OCI-M1 (cell line): ENCODE data around the gene DIAPH2.

Experiments
- DNase-seq: peaks from one replicate; lab custom pipeline; 2025; lab: John Stamatoyannopoulos, UW

DIAPH2 gene

DNA sequence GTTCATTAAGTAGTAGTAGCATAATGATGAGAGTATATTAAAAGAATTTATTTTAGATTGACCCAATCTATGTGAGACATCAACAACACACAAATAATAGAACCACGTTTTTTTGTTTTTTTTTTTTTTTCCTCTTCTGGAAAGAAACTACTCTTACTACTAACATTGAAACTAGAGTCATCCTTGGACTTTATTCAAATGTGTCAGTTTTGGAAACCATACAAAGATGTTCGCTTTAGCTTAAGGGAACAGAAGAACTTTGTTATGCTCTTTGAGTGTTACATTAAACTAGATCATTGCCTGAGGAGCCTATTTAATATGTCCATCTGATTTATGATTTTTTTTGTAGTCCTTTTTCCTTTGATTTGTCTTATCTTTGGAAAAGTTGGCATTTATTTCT is 365.8 kb downstream of the DIAPH2 start:
- DNase-seq: no peak

DNA sequence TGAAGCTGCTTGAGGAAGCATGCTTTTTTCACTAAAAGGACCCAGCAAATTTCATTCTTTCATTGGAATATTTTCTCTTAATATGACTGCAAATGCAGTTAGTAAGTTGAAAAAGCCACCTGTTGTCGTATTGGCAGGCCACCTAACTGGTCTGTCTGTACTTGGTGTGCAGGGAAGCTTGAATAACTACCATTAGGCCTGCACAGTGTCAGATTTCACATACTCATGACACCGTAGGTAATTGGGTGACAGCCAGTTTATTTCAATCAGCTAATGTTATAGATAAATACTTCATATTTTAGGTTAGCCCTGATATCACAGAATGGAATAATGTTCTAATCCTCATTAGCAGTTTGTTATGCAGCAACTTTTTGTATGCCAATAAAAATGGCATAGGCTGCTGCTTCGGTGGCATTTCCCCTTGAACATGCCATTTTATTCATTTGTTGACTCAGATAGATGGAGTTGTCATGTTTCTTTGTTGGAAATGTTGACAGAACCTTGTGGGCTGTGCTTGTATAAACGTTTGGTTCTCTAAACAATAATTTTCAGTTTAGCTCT is 372.8 kb downstream of the DIAPH2 start:
- no peak for DNase-seq

DNA sequence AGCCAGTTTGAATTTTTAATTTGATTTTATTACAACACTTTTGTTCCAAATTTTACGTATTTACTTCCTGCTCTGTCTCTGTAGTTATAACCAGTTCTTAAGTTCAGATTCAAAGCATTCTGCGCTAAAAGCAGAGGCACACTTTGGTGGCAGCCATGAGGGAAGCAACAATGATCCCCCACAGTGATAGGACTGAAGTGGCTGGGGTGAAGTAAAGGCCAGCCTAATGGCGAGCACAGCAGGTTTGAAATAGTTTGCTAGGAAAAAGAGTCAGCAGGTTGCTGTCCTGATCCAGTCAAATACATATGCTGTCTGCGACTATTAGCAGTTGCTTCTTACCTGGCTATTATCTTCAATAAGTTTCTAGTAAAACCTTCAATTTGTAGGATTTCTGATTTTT is 375.4 kb downstream of the DIAPH2 start:
- no peak for DNase-seq

DNA sequence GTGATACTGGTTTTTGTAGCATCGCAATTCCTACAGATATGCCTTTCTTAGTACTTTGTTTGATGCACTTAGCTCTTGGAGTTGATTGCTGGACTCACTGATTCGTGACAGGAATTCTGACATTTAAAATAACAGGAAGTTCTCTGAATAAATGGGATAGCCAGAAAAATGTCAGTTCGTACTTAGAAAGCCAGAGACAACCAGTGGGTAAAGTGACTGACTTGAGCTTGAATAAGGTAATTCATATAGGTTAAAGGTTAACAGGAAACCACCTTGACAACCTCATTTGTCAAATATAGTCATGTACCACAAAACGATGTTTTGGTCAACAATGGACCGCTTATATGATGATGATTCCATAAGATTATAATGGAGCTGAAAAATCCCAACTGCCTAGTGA is 380.4 kb downstream of the DIAPH2 start:
- DNase-seq: no peak

DNA sequence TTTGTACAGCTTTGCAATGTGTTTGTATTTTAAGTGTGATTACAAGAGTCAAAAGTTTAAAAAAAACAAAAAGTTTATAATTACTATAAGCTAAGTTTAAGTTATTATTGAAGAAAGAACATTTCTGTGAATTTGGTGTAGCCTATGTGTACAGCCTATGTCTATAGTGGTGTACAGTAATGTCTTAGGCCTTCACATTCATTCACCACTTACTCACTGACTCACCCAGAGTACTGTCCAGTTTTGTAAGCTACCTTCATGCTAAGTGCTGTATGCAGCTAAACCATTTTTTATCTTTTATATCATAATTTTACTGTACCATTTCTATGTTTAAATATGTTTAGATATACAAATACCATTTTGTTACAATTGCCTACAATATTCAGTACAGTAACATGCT is 381.3 kb downstream of the DIAPH2 start:
- DNase-seq: no peak

DNA sequence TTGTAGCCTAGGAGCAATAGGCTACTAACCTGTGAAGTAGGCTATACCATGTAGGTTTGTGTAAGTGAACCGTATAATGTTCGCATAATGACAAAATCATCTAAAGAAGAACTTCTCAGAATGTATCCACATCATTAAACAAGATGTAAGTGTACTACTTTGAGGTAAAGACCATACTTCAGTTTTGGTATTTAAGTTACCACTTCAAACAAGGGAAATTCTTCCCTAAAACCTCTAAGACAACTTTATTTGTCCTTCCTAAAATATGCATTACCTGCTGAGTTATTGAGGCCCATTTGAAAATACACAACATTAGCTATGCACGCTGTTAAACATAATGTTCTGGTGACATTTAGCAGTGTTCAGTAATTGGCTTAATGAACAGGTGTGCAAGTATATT is 381.7 kb downstream of the DIAPH2 start:
- no peak for DNase-seq

DNA sequence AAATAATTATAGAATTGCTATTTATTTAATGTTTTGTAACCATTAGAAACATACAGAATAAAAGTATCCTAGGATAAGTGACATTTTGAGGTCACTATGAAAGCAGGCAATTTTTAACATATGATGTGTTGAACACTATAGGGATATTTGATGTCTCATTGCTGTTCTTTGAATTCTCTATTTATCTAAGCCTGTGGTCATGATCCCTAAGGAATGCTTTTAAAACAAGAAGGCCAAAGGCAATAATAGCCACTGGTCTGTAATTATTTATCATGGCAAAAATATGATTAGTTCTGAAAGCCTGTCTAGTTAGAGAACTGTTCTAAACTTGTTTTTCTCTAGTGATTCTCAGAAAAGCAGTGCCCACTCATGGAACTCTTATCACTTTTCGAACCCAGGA is 385.7 kb downstream of the DIAPH2 start:
- DNase-seq: peak; percentile 0

DNA sequence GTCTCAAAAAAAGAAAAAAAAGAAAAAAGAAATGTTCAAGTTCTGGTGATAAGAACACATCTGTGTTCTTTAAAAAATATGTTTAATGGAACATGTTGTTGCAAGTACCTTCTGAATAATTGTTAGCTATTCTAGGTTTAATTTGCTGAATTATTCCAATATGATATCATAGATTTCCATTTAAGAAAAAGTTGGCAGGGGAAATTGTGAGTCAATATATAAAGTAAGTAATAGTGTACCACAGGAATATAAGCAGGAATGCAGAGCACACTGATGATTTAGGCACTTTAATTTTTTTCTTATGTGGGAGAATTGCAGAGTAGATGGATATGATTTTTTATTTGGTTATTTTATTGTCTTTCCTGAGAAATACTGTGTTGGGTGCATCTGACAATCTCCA is 389.8 kb downstream of the DIAPH2 start:
- no peak for DNase-seq

DNA sequence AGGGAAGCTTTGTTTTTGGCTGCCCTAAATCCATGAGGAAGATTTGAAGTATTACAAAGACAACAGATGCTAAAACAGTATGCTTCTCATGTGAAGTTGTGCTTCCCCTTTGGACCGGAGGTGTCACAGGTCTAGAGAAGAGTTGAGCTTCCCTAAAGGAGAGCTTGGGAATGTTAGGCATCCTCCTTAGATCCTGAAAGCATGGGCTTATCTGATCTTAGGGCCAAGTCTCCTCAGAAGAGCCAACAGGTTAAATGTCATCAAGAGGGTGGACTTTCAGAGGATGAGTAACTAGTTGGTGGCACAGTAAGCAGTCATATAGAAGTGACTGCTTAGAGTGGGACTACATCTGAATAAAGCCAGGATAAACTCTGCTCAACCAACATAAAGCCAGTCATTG is 404.5 kb downstream of the DIAPH2 start:
- DNase-seq: no peak

DNA sequence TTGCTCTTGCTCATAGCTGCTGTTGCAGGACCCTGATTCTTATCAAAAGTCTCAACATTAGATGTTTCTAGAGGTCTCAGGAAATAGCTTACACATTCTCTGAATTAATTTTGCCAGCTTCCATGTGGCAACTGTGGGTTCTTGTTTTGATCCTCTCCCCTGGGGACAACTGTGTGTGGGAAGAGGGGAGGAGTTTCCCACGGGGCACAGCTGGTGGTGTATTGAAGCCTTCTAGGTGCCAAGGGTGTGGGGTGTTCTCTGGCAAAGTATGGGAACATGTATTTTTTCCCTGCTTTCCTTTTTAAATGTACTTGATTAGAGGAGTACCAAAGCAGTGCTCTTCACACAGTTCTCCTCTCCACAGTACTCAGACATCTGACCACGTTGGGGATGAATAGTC is 411.7 kb downstream of the DIAPH2 start:
- no peak for DNase-seq

DNA sequence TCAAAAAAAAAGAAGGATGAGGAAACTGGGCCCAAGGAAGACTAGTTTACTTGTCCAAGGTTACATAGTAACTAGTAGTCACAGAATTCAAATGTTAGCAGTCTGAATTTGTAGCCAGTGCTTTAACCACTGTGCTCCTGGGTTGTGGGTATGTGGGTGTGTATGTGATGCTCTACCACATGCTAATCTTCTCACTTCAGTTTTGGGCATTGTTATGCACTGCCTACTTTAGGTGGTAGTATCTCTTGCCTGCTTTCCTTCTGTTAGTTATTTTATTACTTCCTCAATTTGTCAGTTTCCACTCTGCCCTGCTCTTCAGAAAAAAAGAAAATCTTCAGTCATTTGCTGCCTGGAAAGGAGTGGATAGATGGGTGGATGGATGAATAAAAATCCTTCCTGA is 418.3 kb downstream of the DIAPH2 start:
- peak; percentile 4 for DNase-seq

DNA sequence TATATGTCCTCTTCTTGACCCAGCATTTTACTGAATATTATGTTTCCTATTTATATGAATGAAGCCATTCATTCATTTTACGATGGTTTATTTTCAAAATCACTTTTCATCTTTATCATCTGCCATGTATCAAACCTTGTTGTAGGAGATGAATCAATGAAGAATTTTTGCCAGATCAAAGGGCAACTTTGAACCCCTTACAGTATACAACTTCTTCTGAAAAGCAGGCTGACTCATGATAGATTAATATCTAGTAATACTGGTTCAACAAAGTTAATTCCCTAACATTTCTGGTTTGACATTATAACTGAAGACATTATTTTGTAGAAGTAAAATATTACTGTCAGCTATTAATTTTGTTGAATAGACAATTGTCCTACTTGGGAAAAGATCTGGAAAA is 425.1 kb downstream of the DIAPH2 start:
- DNase-seq: no peak

DNA sequence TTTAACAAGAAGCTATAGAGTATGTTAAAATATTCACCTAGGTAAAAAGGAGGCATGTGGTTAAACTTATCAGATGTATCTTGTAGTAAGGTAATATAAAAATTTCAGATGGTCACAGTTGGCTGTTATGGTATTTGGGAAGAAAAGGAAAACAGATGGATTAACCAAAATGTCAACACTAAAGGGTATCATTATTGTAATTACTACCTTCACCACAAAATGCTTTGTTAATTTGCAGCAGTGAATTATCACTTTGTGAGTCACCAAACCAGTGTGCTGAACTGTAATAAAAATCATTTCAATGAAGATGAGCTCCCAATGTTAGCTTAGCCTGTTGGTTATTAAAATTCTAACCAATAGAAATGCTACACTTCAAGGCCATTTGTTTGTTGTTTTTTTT is 432.9 kb downstream of the DIAPH2 start:
- no peak for DNase-seq

DNA sequence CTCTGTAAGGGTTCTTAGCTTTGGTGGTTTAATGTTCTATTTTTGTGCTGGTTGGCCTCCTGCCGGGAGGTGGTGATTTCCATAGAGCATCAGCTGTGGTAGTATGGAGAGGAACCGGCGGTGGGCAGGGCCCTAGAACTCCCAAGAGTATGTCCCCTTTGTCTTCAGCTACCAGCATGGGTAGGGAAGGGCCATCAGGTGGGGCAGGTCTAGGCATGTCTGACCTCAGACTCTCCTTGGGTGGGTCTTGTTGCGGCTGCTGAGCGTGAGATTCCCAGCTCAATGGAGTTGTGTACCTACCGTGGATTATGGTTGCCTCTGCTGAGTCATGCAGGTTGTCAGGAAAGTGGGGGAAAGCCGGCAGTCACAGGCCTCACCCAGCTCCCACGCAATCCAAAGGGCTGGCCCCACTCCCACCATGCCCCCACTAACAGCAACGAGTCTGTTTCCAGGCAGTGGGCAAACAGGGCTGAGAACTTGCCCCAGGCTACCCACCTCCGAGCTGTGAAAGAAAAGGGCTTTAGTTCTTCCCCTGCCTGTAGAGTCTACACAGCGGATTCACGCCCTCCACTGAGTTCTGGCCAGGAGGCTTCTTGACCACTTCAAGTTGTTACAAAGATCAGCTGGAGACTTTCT is 434.9 kb downstream of the DIAPH2 start:
- DNase-seq: no peak

DNA sequence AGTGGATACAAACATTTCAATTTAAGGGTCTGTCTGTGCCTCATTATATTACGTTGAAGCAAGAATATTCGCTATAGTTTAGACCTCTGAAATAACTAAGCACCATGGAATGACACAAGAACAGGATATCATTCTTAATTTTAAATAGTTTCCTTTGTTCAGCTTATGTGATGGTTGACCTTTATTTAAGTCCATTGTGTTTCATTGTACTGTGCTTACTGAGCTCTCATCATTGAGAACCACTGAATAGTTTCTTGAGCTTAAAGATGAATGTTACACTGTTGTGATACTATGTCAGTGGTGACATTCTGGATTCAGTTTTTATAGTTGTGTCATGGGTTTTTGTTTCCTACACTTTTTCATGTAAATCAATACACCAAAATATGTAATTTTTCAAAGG is 438.4 kb downstream of the DIAPH2 start:
- no peak for DNase-seq

DNA sequence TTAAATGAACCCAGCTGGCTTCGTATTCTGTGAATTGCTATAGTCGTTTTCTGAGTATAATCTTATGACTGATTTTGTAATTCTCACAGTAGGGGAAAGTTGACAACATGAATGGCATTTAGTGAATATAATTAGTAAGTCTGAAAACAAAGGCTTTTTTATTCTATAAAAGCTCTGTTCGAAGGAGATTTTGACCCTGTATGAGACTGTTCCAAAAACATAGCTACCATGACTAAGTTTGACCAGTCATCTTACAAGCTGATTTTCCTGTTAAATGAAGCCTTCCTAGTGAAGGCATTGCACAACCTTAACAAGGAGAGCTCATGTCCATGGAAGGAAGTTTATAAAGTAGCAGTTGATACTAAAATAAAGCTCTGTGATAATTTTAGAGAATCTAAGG is 441.4 kb downstream of the DIAPH2 start:
- DNase-seq: no peak

DNA sequence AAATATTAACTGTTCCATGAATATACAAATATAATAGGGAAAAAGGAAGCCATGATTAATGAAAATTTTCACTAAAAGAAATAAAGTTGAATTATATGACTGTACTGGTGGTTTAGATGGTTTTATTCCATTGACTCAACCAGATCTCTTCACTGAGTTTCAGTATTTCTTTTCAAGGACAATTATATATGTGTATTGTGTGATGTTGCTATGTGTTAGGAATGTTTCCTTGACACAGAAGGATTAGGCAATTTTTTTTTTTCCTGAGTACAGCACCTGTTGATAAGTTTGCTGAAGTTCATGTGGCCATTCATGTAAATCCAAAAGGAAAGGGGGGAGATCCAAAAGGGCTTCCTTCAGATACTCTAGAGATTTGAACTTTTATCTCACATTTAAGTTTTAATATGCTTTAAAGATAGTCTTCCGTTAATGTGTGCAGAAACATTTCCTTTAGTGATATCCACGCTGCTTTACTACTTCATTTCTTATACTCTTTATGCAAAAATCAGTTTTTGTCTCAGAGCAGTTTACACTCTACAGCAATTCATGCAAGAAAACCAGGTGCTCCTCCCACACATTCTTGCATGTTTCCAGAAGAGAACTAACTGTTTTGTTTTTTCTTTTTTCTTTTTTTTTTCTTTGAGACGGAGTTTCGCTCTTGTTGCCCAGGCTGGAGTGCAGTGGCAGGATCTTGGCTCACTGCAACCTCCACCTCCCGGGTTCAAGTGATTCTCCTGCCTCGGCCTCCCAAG is 448.2 kb downstream of the DIAPH2 start:
- no peak for DNase-seq

DNA sequence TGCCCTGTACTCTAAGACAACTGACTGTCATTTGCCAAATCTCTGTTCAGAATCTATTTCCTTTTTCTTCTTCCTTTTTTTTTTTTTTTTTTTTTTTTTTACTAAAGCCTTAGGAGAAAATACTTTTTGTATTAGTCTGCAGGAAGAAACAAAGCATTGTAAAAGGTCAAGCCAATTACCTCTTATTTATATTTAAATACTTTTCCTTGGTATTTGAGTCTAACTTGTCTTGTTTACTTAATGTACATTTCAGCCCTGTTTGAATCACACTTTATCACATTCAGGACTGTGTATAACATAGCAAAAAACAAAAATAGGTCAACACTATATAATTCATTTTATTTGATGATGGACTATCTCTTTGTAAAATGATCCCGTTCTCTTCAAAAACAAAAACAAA is 461.3 kb downstream of the DIAPH2 start:
- no peak for DNase-seq

DNA sequence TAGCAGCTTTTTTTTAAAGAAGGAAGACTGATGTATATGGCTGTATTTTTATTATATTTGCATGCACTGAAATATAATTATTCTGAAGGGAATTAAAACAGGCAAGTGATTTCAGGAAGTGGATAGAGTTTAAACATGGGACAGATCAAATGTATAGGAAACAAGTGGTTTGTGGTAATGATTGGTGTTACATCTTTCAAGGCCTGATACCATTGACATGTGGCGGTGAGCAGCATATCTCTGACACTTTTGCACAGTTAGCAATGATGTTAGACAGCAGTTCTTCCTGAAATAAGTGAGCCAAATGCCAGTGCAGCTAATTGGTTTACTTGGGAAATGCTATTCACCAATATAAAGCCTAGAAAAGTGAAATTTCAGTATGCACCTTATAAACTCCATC is 471.2 kb downstream of the DIAPH2 start:
- peak; percentile 14 for DNase-seq

DNA sequence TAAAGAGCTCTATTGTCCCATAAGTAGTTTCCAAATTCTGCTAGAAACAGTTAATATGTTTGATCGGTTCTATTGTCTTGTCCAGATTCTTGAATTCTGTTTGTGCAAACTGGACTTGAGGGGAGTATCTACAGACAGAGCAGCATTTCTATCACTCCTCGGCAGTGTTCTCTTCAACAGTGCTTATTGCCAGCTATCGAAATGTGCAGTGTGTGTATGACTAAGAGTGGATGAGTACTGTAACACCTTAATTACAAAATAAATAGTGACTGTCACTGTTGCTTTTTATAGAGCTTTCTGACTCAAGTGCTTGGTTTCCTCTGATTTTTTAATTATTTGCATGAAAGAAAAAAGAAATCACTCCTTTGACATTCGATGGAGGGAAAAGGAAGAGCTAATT is 473.6 kb downstream of the DIAPH2 start:
- no peak for DNase-seq

DNA sequence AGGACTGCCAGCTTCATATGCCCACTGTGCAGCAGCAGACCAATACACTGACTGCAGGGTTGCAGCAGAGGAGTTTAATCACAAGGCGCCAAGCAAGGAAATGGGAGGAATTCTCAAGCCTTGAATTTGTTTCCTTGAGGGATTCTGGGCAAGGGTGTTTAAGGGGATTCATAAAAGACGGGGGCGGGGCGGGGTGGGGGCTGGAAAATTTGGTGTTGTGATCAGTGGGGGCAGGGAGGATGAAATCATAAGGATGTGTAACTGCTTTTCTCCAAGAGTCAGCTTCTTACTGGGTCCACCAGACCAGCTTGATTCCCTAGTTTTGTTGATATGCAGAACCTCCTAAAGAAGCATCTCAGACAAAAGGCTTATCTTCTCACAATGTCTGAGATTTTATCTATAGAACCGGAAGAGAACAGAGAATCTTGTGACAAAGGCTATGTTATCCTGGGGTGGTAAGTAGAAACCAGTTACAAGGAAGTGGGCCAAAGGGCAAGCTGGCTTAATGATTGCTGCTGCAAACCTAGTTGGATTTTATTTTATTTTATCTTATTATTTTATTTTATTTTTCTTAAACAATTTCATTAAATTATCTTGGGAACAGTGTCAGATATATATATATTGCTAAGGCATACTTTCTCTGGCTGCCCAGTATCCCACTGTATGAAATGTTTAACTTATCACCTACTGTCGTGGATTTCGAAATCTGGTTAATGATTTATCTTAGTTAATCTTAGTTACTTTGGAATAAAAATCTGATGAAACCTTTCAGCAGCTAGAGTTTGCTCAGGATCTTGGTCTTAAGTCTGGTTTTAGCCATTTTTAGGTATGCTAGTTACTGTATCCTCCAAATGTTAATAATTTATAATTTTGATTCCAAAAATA is 475.5 kb downstream of the DIAPH2 start:
- no peak for DNase-seq

DNA sequence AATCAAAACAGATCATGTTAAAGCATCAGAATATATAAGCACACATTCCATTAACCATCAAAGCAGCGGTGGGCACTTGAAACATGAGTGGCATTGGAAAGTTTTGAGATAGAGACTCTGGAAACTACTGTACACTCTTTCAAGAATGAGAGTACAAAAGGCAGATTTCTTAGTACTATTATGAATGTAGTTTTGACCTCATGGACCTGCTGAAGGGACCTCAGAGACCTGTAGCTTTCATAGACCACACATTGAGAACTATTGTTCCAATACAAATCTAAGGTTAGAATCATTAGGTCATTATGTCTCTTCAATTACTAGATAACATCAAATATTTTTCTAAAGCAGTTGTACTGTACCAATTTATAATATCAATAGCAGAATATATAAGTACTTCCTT is 482.7 kb downstream of the DIAPH2 start:
- no peak for DNase-seq

DNA sequence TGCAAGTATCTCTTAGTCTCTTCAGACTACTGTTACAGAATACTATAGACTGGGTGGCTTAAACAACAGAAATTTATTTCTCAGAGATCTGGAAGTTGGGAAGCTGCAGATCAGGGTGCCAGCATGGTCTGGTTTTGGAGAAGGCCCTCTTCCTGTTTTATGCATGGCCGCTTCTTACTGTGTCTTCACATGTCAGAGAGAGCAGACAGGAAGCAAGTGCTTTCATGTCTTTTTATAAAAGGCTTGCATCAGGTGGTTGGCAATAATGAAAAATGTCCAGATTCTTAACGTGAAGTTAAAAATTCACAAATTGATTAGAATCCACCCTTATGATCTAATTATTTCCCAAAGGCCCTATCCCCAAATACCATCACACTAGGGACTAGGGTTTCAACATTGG is 484.0 kb downstream of the DIAPH2 start:
- no peak for DNase-seq
